Fibroblast of villous mesenchyme (primary cell): ENCODE measurements around the gene LOXHD1. TPM values are rescaled to one million over a fixed set of nuclear protein-coding genes. Genes with fewer than 3 reads are reported as not detected.

Experiments used
- DNase-seq: peaks from one replicate; pipeline ENCODE4 v3.0.0-alpha.2; 2010; ENCODE audit warnings: low read depth
- H3K4me3 ChIP-seq: 2 replicates; pipeline ENCODE4 v1.5.1; 2011; ENCODE audit warnings: low read depth, mild to moderate bottlenecking, low read length
- total RNA-seq: library from RNA; depleted of rRNA; stranded (reverse); fragments of >200 nt; gene quantifications from 2 replicates; pipeline ENCODE4 v1.2.3, GENCODE V29; 2012
- TF ChIP-seq, protein P1 (sequence below): IDR thresholded peaks from 2 replicates; pipeline ENCODE4 v1.5.1; 2012; ENCODE audit warnings: low read depth, mild to moderate bottlenecking, low read length; ENCODE audit not compliant: insufficient read depth

Gene LOXHD1
- total RNA-seq, 1 donor, result not detected

DNA sequence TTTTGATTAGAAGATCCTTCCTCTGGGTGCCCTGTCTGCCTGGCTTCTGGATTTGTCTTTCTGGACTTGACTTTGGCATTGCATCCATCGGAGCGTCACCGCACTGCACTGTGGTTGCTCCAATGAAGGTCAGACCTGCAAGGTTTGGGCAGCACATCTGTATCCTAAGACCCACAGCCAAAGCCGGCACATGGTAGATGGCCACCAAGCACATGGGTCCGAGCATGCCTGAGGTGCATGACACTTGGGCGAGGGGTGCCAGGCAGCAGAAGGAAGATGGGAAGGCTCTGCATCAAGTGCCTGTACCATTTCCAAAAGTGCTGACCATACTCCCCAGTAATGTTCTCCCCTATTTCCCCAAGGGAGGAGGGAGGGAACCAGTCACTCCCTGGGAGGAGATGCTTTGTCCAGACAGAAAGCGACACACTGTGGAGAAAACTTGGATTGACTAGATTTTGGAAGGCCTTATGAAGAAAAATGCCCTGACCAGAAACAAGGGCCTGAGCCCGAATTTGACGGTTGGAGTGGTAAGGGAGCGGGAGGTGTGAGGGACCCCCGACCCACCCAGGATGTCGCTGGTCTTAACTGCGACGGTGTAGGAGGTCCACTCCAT lies 149.9 kb downstream of the LOXHD1 start:
- TF ChIP-seq, protein P1, sequence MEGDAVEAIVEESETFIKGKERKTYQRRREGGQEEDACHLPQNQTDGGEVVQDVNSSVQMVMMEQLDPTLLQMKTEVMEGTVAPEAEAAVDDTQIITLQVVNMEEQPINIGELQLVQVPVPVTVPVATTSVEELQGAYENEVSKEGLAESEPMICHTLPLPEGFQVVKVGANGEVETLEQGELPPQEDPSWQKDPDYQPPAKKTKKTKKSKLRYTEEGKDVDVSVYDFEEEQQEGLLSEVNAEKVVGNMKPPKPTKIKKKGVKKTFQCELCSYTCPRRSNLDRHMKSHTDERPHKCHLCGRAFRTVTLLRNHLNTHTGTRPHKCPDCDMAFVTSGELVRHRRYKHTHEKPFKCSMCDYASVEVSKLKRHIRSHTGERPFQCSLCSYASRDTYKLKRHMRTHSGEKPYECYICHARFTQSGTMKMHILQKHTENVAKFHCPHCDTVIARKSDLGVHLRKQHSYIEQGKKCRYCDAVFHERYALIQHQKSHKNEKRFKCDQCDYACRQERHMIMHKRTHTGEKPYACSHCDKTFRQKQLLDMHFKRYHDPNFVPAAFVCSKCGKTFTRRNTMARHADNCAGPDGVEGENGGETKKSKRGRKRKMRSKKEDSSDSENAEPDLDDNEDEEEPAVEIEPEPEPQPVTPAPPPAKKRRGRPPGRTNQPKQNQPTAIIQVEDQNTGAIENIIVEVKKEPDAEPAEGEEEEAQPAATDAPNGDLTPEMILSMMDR, result no peak
- no peak for DNase-seq
- no peak overlapping the region for H3K4me3 ChIP-seq

DNA sequence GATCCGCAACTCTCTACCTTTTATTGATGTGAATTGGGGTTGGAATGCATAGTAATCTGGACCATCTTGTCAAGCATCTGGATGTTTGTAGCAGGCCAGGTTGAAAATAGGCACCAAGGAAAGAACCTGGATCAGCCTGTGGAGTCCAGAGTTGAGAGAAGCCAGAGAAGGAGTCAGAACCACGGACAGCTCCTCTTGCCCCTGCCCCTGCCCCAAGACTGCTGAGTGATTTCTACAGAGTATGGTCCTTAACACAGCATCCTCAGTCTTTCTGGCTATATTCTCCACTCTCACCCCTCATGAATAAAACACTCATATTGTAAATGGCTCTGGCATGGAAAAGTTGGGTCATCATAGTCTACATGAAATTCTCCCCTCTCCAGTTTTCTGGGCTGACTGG lies 154.6 kb downstream of the LOXHD1 start:
- TF ChIP-seq, protein P1, result no peak
- no peak overlapping the region for H3K4me3 ChIP-seq
- no peak for DNase-seq

DNA sequence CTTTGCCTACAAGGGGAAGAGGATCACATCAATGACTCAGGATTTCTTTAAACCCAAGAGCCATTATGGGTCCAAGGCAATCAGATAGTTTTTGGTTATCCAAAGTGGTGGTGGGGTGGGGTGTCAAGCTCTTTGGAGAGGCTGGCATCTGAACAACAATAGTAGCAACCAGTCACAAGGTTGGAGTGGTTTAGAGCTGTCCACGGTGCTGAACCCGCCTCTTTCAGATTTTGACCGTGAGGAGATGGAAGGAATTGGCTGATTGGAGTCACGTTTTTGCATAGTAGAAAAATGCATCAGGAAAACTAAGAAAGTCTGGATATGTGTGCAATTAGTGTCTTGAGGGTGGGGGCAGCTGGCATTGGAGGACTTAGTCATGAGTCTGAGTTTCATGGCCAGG lies 159.9 kb downstream of the LOXHD1 start:
- DNase-seq, result no peak
- no peak overlapping the region for H3K4me3 ChIP-seq

DNA sequence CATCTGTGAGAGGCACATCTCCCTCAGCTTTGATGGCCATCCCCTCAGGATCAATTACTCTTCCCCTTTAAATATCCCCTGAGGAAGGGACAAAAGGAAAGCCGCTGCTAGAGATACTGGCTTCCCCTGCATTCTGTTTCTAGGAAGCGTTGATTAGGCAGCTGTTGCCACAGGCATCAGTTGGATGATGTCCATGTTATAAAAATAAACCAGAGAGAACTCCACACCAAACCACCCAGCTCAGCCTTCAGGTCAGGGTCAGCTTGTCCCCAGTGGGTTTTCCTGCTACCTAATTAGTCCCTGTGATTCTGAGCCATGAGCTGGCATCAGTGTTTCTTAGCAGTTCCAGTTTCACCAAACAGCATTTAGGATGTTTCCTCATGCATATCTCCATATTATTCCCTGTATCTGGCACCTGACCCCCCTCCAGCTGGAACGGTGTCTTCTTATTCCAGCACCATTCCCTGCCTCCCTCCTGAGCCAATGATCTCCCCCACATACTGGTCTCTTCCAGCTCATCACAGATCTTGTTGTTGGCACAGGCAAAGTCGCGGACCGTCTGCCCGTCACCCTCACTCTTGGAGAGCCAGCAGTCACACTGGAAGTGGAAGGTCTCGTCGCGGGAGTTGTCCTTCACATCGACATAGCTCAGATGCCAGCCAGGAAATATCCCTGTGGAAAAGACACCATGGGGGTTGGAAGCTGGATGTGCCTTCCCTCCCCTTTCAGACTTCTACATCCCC lies 168.4 kb downstream of the LOXHD1 start:
- no peak for DNase-seq
- H3K4me3 ChIP-seq, result no peak overlapping the region
- TF ChIP-seq, protein P1, result no peak

More for the DNA sequence above, 159.9 kb downstream of the LOXHD1 start:
- TF ChIP-seq, protein P1, result no peak

DNA sequence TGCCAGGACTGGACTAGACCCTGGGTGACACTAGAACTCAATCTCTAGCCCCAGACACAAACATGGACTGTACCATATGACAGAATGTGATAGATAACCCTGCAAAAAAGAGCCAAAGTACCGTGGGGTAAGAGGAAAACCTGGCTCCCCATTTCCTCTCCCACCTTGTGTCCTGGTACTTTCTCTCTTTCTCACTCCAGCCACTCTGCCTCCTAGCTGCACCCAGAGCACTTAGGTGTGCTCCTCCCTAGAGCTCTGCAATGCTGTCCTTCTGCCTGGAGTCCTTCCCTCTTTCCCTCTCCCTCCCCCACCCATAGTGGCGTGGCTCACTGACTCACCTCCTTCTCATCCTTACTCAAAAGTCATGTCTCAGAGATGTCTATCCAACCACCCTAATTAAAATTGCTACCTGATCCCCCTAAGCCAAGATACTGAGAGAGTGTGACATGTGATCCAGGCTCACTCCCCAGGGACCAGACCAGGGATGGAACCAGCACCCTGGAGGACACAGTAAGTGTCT lies 171.3 kb downstream of the LOXHD1 start:
- TF ChIP-seq, protein P1, result no peak
- no peak for DNase-seq
- no peak overlapping the region for H3K4me3 ChIP-seq

DNA sequence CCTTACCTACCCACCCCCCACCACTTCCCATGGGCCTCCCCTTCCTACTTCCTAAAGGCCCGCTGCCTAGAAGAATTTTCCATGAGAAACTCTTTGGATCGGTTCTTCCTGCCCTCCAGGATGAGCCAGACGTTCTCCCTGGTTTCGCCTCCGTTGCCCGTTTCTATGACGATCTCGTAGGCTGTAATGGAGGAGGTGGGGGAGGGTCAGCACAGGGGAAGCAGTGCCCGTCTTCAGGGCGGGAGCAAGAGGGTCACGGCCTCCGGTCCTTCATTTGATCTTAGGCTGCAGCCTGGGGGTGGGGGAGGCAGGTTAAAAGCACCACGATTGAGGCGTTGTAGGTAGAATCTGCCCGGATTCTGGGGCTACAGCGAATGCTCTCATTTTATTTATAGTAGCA lies 172.0 kb downstream of the LOXHD1 start:
- no peak for DNase-seq
- TF ChIP-seq, protein P1, result no peak

More for the DNA sequence above, 172.0 kb downstream of the LOXHD1 start:
- H3K4me3 ChIP-seq, result no peak overlapping the region
